Peyer's patch (tissue), 4 donors: ENCODE results near the gene ZNF618. TPM values are rescaled to one million over a fixed set of nuclear protein-coding genes. Genes with fewer than 3 reads are reported as not detected.

Experiments
- DNase-seq, 3 donors: peaks; one replicate each; pipeline ENCODE4 v3.0.0-alpha.2; 2017 to 2019
- H3K27ac ChIP-seq, 4 donors: fragments of 200-600 bp; sonication (generic); one replicate each; pipeline ENCODE4 v1.5.1; 2016 to 2019
- H3K27me3 ChIP-seq, 2 donors: fragments of 200-600 bp; sonication (generic); one replicate each; pipeline ENCODE4 v1.5.1; 2019
- H3K36me3 ChIP-seq, 3 donors: fragments of 200-600 bp; sonication (generic); one replicate each; pipeline ENCODE4 v1.5.1; 2016 to 2019
- H3K4me1 ChIP-seq, 4 donors: fragments of 200-600 bp; sonication (generic); one replicate each; pipeline ENCODE4 v1.5.1; 2016 to 2019
- H3K4me3 ChIP-seq, 4 donors: fragments of 200-600 bp; sonication (generic); 1 replicate in 3 of 4; 2 replicates in 1 of 4; pipeline ENCODE4 v1.5.1; 2016 to 2019; ENCODE audit warnings: mild to moderate bottlenecking in 1 of 4
- H3K9me3 ChIP-seq, 4 donors: fragments of 200-600 bp; sonication (generic); one replicate each; pipeline ENCODE4 v1.5.1; 2016 to 2019; ENCODE audit warnings: mild to moderate bottlenecking in 1 of 4
- POLR2A ChIP-seq, 2 donors: fragments of 450-650 bp; IDR thresholded peaks; one replicate each; pipeline ENCODE4 v1.5.1; 2017; ENCODE audit warnings: antibody characterized with exemption in 2 of 2, mild to moderate bottlenecking in 2 of 2, moderate library complexity in 2 of 2
- total RNA-seq, 4 donors: library from RNA; depleted of rRNA; stranded (reverse); fragments of >200 nt; gene quantifications; one replicate each; pipeline ENCODE4 v1.1.0, GENCODE V29; 2016
- TF ChIP-seq, protein P1 (sequence below), 6 experiments: fragments of 450-650 bp in 4 of 6; fragments of 200-600 bp in 2 of 6; sonication (generic) in 1 of 6; IDR thresholded peaks; one replicate each; pipeline ENCODE4 v1.5.1; 2017 to 2019; ENCODE audit warnings: antibody characterized with exemption in 6 of 6, mild to moderate bottlenecking in 3 of 6, moderate library complexity in 1 of 6

Gene ZNF618
- total RNA-seq, 4 donors from 2014 or later: 2.8 to 26.4 (median 4.1) TPM

- Histone ChIP-seq H3K36me3 (no peaks in the 10 kb centered on the region), H3K27ac (no peak overlapping the region), H3K9me3 (no peaks in the 10 kb centered on the region), H3K4me3 (no peak overlapping the region), H3K4me1 (peaks cover 0 to 22% (median 1%) of the 10 kb centered on the region in 4 donors), H3K27me3 (no peaks in the 10 kb centered on the region)
- no peak for TF ChIP-seq POLR2A (IDR thresholded peaks at IDR 0.05)
- TF ChIP-seq, protein P1, sequence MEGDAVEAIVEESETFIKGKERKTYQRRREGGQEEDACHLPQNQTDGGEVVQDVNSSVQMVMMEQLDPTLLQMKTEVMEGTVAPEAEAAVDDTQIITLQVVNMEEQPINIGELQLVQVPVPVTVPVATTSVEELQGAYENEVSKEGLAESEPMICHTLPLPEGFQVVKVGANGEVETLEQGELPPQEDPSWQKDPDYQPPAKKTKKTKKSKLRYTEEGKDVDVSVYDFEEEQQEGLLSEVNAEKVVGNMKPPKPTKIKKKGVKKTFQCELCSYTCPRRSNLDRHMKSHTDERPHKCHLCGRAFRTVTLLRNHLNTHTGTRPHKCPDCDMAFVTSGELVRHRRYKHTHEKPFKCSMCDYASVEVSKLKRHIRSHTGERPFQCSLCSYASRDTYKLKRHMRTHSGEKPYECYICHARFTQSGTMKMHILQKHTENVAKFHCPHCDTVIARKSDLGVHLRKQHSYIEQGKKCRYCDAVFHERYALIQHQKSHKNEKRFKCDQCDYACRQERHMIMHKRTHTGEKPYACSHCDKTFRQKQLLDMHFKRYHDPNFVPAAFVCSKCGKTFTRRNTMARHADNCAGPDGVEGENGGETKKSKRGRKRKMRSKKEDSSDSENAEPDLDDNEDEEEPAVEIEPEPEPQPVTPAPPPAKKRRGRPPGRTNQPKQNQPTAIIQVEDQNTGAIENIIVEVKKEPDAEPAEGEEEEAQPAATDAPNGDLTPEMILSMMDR (IDR thresholded peaks at IDR 0.05): no peak
- DNase-seq: no peak
These were observed 208.4 kb downstream of the ZNF618 start for GRCh38 chr9:114084282-114085073.

GRCh38 chr9:114085387-114085789, 209.3 kb downstream of the ZNF618 start:
- Histone ChIP-seq H3K9me3 (no peaks in the 10 kb centered on the region), H3K4me1 (peaks cover 0 to 22% (median 1%) of the 10 kb centered on the region in 4 donors), H3K36me3 (no peaks in the 10 kb centered on the region), H3K4me3 (no peak overlapping the region), H3K27ac (no peak overlapping the region), H3K27me3 (no peaks in the 10 kb centered on the region)
- DNase-seq: no peak
- TF ChIP-seq, protein P1 (IDR thresholded peaks at IDR 0.05): no peak
- TF ChIP-seq POLR2A (IDR thresholded peaks at IDR 0.05): no peak

- DNase-seq: no peak
- Histone ChIP-seq H3K9me3 (no peaks in the 10 kb centered on the region), H3K4me3 (no peak overlapping the region), H3K27ac (no peak overlapping the region), H3K36me3 (no peaks in the 10 kb centered on the region), H3K27me3 (no peaks in the 10 kb centered on the region), H3K4me1 (peaks cover 0 to 21% (median 1%) of the 10 kb centered on the region in 4 donors)
- TF ChIP-seq, protein P1 (IDR thresholded peaks at IDR 0.05): no peak
- TF ChIP-seq POLR2A (IDR thresholded peaks at IDR 0.05): no peak
These were observed 209.9 kb downstream of the ZNF618 start for GRCh38 chr9:114086009-114086408.

GRCh38 chr9:114086607-114087006, 210.5 kb downstream of the ZNF618 start:
- Histone ChIP-seq H3K4me3 (no peak overlapping the region), H3K27ac (no peak overlapping the region), H3K27me3 (no peaks in the 10 kb centered on the region), H3K9me3 (no peaks in the 10 kb centered on the region), H3K36me3 (no peaks in the 10 kb centered on the region), H3K4me1 (peaks cover 0 to 15% (median 1%) of the 10 kb centered on the region in 4 donors)
- TF ChIP-seq, protein P1 (IDR thresholded peaks at IDR 0.05): no peak
- TF ChIP-seq POLR2A (IDR thresholded peaks at IDR 0.05): no peak
- no peak for DNase-seq

- TF ChIP-seq, protein P1 (IDR thresholded peaks at IDR 0.05): no peak
- Histone ChIP-seq H3K36me3 (no peaks in the 10 kb centered on the region), H3K27me3 (no peaks in the 10 kb centered on the region), H3K9me3 (no peaks in the 10 kb centered on the region), H3K27ac (no peak overlapping the region), H3K4me3 (no peak overlapping the region), H3K4me1 (peaks cover 0 to 3% (median 0%) of the 10 kb centered on the region in 4 donors)
- no peak for DNase-seq
These were observed 211.6 kb downstream of the ZNF618 start for GRCh38 chr9:114087721-114088120.
